Eye (tissue), 1 donor: ENCODE measurements around the gene FMN2.

Experiments
- DNase-seq: peaks from one replicate; pipeline ENCODE4 v3.0.0-alpha.2; 2015

Gene FMN2

GRCh38 chr1:240457203-240457602, 365.5 kb downstream of the FMN2 start:
- DNase-seq, result no peak

DNA sequence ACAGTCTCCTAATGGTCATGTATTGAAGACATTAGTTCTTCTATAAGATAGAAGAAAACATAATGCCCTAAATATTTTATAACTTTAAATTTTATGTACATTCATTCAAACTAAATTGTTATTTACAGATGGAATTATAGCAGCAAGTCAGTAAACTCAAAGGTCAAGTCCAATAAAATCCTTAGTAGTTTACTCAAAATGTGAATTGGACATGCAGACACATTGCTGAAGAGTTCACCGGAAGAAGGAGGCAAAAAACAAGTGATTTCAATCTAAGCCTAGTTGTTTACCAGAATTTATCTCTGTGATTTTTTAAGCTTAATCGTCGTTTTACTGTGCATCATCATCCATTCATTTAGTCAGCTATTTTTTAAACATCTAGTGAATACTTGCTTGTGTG, 370.6 kb downstream of the FMN2 start:
- no peak for DNase-seq

- no peak for DNase-seq
Observed at GRCh38 chr1:240462766-240463395, 371.2 kb downstream of the FMN2 start.

GRCh38 chr1:240464099-240464498, 372.4 kb downstream of the FMN2 start:
- peak; percentile 14 for DNase-seq

DNA sequence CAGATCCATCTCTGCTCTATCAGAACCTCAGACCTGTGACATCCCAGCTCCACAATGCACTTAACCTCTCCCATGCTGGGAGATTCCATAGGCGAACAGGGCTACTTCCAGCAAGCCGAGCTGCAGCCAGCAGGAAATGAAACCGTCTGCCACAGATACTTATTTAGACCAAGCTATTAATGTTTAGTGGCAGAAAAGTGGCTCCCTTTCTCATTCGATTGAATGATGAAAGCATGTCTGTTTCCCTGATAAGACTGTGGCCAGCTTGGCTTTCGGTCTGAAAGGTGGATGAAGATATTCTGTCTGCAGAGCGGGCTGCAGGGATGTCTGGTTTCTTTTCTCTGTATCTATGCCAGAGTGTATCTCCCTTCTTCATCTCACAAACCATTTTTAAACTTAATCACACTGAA, 373.9 kb downstream of the FMN2 start:
- DNase-seq, result peak; percentile 49

DNA sequence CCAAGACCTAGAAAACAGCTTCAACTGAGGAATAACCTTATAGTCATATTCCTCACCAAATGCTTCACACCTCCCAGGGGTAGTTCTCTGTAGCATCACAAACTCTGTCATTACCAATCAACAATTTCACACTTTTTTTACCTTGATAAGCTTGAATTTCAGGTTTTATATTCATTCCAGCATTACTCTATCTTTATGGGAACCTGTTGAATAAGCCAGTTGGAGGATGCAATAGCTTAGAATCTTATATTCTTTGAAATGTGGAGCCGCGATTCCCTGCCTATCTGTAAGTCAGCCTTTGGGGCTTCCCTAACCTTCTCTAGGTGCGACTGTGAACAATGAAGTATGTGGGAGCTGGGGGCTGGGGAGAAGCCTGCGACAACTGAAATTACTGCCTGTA, 374.8 kb downstream of the FMN2 start:
- DNase-seq, result no peak

GRCh38 chr1:240467895-240468294, 376.2 kb downstream of the FMN2 start:
- no peak for DNase-seq

GRCh38 chr1:240468656-240469055, 377.0 kb downstream of the FMN2 start:
- no peak for DNase-seq

GRCh38 chr1:240474133-240474614, 382.5 kb downstream of the FMN2 start:
- no peak for DNase-seq

DNA sequence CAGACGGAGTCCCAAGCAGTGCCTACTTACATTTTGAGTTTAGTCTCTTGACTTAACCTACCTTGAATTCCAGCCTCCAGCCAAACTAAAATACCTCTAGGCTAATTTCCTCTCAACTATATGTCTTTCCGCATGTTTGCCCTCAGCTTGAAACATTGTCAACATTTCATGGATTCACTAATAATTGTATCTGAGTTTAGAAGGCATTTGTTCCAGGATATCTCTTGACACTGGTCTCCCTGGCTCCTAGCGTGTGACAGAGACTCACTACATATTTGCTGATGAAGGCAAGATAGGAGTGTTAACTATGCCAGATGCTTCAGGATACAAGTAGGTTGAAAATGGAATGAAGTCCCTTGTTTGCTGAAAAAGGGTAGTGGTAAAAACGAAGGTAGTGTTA, 384.1 kb downstream of the FMN2 start:
- no peak for DNase-seq

DNA sequence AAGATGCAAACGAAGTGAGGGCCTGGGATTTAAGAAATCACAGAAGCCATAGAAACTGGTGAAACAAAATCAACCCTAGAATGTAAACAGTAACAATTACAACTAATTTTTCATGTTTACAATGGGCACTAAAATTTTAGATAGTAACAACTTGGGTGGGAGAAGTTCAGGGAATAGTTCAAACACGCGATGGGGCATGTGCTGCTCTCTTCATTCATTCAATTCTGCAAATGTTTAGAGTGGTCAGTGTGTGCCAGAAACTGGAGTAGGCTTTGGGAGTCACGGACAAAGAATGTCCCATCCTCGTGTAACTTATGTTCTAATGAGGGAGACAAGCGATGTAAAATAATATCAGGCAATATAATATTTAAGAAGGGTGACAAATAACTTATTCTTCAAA, 386.9 kb downstream of the FMN2 start:
- DNase-seq, result no peak

DNA sequence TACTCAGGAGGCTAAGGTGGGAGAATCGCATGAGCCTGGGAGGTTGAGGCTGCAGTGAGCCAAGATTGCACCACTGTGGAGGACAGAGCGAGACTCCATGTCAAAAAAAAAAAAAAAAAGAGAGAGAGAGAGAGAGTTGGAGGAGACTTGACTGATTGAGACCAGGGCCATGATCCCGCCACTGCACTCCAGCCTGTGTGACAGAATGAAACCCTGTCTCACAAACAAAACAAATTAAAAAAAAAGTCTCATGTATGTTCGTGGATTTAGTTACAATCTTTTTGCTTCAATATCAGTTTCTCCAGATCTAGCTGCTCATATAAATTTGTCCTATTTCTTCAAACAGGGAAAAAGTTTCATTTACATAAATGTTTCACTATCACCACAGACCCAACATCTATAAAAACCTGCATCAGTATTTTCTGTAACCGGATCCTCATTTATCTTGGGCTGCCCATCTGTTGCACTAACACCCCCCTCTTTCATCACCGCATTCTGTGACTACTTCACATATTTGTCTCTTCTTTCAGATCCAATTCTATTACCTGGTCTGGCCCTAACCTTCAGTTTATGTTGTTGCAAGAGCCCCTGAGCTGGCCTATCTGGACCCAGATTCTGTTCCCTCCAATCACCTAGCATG, 393.2 kb downstream of the FMN2 start:
- DNase-seq, result no peak

- no peak for DNase-seq
Observed at GRCh38 chr1:240486611-240487010, 394.9 kb downstream of the FMN2 start.

- DNase-seq, result no peak
Observed at GRCh38 chr1:240487493-240487892, 395.8 kb downstream of the FMN2 start.

DNA sequence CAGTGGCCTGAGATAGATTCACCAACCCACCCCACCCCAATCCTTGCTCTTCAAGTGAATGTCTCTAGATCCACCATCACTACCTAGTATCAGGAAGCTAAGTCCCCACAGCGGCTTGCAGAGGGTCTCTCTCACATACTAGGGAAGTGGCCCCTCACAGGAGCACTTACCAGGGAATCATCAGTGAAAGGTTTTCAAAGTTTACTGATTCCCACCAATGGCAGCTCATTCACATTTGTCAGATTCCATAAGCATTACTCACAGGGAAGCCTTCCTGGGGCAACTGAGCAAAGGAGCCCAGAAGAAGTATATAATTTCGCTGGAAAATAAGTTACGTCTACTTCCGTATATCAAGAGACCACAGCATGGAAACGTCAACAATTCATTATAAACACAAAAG, 399.5 kb downstream of the FMN2 start:
- DNase-seq, result no peak

DNA sequence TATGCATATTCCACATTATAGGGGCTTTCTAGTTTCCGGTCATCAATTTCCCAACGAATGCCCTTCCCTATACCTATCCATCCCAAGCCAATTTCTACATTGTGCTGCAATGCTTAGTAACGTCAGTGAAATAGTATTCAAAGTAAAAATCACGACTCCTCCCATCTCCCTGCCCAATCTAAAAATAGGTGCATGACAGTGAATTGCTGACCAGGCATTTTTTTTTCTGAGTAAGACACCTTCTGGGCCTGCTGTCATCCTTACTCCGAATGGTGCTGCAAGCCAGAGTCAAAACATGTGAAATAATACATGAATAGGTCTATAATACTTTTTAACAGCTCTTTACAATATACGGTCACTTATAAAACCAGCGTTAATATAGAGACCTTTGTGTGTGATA, 400.1 kb downstream of the FMN2 start:
- no peak for DNase-seq

DNA sequence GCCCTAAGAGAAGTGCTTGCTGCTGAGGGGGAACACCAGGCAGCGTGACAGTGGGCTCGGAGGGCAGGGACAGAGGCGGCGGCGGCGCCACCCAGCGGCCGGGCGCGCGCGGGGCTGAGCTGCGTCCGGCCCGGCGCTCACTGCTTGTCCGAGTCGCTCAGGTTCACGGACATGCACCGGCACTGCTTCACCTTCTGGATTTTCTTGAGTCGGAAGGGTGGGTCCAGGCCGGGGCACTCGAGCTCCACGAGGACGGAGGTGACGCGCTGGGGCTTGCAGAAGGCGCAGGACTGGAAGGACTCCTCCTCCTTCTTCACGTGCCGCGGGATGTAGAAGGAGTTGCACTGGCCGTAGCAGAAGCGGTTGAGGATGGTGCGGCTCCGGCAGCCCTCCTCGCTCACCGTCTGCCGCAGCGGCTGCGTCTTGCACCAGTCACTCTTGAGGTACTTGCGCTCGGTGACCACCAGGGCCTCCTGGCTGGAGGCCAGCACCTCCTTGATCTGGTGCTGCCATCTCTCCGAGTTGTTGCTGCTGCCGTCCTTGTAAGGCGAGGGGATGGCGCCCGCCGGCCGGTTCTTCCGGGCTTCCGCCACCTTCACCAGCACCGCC, 401.3 kb downstream of the FMN2 start:
- DNase-seq, result peak; percentile 45

- no peak for DNase-seq
Observed at GRCh38 chr1:240495601-240496000, 403.9 kb downstream of the FMN2 start.

DNA sequence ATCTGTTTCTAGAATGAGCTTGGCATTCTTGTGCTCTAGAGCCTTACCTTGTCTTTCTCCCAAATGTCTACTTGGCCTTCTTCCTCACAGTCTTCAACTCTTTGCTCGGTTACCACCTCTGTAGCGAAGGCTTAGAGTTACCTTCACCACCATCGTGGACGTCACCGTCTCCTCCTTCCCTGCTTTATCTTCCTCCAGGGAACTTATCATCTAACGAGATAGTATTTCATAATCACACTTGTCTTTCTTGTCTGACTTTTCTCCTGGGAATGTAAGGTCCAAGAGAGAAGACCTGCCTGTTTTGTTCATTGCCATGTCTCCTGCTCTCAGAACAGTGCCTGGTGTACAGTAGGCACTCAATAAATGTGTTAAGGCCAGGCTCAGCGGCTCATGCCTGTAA, 404.7 kb downstream of the FMN2 start:
- no peak for DNase-seq

- DNase-seq, result no peak
Observed at GRCh38 chr1:240496941-240497340, 405.3 kb downstream of the FMN2 start.

DNA sequence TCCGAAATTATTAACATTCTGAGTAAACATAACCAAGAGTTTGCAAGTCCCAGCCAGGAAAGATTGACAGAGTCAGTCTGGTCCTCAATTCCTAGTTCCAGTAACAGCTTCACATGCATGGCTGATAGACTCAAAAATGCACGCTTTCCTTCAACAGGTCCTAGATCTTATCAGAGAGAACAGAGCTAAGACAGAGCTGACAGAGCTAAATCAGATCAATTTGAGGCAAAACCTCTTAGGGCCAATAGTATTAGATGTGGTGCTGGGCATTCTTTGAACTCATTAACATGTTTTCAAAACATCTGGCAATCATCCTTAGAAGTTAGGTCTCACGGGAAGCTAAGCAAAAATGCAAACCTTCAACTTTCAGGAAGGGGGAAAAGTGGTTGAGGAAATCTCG, 406.2 kb downstream of the FMN2 start:
- DNase-seq, result no peak

GRCh38 chr1:240498335-240498734, 406.7 kb downstream of the FMN2 start:
- DNase-seq, result no peak

DNA sequence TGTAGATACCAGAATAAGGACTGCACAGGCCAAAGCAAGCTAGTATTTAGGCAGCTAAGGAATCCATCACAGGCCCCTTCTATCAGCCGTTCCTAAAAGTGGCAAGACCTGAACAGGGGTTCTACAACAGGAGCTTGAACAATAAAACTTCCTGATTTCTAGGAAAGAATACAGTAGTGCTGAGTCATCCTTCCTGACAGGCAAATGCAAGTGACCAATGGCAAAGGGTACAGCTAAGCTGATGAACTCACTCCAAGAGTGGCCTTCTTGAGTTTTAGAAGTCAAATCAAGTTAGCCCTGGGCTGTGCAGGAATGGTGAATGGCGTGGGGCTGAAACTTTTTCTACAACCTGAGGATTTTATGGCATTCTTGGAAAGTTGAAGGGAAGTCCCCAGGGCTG, 407.3 kb downstream of the FMN2 start:
- no peak for DNase-seq

DNA sequence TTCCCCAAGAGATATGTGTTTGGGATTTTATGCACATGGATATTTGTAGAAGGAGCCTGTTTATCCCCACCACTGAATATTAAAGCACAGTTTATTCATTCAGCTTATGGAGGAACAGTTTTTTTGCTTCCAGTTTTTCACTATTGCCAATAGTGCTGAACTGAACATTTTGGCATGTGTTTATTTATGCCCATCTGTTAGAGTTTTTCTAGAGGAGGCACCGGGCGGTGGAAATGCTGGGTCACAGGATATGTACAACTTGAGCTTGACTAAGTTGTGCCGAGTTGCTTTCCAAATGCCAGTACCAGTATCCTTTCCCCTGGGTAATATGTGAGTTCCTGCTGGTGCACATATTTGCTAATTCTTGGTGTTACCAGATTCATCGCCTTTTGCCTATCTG, 409.0 kb downstream of the FMN2 start:
- DNase-seq, result no peak

DNA sequence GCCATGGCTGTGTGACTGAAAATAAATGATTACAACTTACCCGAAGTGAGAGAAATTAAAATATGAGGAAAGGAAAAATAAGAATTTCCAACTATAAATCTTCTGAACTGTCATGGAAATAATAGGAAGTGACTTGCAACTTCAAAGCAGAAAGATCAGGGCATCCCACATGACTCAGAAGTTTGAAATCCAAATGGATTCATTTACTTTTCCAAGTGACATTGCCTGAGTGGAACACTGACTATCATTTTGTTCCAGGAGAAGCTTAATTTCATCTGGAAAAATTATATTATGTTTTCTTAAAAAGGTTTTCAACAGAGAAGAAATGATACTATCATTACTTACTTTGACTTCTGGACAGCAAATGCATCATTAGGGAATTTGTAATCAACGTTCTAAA, 409.4 kb downstream of the FMN2 start:
- DNase-seq, result no peak
